AG04450 (cell line): ENCODE results near the gene ACE. TPM values are rescaled to one million over a fixed set of nuclear protein-coding genes. Genes with fewer than 3 reads are reported as not detected.
"Not testable (repeated sequence)": the region's sequence is repeated elsewhere in the genome, so short reads cannot be mapped to it uniquely, and the experiment has no call there.

Source experiments
- CTCF ChIA-PET: fragments of 300-600, 350-600 bp; formaldehyde crosslinking; extraction: SDS; loops from one replicate; lab custom pipeline; 2022; ENCODE audit warnings: antibody characterized with exemption, inconsistent platforms; lab: Charles Lee
- POLR2A ChIA-PET: fragments of 350-600 bp; formaldehyde crosslinking; extraction: SDS; loops from one replicate; lab custom pipeline; 2021; ENCODE audit warnings: antibody characterized with exemption, inconsistent platforms; lab: Yijun Ruan, JAX
- DNase-seq: peaks from one replicate; pipeline ENCODE4 v3.0.0-alpha.2; 2011; ENCODE audit warnings: low read depth, low spot score
- H3K27ac ChIP-seq: one replicate; pipeline ENCODE4 v1.5.1; 2012; ENCODE audit warnings: low read depth, low read length, control low read depth
- H3K27me3 ChIP-seq: one replicate; pipeline ENCODE4 v1.6.0; 2012; ENCODE audit warnings: low read length; ENCODE audit not compliant: control insufficient read depth, insufficient read depth
- H3K4me3 ChIP-seq: 2 replicates; pipeline ENCODE4 v1.5.1; 2011; ENCODE audit warnings: mild to moderate bottlenecking, low read depth, low read length, control low read depth
- H3K9me3 ChIP-seq: 2 replicates; pipeline ENCODE4 v1.5.1; 2012; ENCODE audit warnings: low read length; ENCODE audit not compliant: control insufficient read depth, insufficient read depth
- CTCF ChIP-seq: IDR thresholded peaks from 2 replicates; pipeline ENCODE4 v1.5.1; 2011; ENCODE audit warnings: low read depth, low read length, control low read depth, inconsistent platforms
- polyA plus RNA-seq: library from polyadenylated mRNA; depleted of rRNA; stranded (reverse); fragments of >200 nt; gene quantifications from 2 replicates; pipeline ENCODE4 v1.2.3, GENCODE V29; 2011

The ACE gene
- polyA plus RNA-seq, 1 experiment: 0.99 TPM

DNA sequence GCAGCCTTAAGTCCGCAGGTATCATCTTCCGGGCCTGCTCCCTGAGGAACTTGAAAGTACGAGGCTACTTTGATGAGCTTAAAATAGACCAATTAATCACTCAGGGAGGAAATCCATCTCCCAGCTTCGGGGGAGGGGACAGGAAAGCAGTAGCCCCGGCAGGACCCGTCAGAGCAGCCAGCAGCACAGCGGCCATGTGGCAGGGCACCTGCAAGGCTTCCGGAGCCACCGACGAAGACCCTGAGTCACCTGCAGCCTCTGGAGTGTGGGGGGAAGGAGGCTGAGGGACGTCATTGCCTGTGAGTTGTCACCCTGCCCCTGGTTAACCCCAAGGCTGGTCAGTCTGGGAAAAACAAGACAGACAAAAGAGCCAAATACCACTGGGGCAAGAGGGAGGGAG, 26.3 kb upstream of the ACE start:
- DNase-seq: no peak
- Histone ChIP-seq H3K27me3 (no peaks in the 10 kb centered on the region), H3K27ac (no peak overlapping the region), H3K4me3 (no peak overlapping the region), H3K9me3 (peaks cover 7% of the 10 kb centered on the region; the same call in 1 of the 2 replicates)
- POLR2A ChIA-PET: interaction anchor here (1.0 kb wide), 1 partner anchor 10 kb away, joined by 3 read pairs; no protein-coding TSS in a partner anchor
- CTCF ChIA-PET: no interaction called here
- no peak for TF ChIP-seq CTCF

DNA sequence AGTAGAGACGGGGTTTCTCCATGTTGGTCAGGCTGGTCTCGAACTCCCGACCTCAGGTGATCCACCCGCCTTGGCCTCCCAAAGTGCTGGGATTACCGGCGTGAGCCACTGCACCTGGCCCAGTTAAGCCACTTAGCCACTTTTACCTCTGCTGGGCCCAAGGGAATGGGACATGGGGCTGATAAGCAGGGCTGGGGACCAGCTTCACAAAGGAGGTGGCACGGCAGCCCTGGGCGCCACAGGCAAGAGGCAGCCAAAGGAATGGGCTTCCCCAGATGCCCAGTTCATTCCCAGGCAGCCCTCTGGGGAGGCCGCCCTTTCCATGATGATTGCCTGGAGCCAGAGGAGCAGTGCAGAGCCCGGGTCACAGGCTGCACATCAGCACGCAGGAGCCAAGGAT, 25.7 kb upstream of the ACE start:
- Histone ChIP-seq H3K4me3 (no peak overlapping the region), H3K9me3 (peaks cover 7% of the 10 kb centered on the region; the same call in 1 of the 2 replicates), H3K27ac (no peak overlapping the region), H3K27me3 (no peaks in the 10 kb centered on the region)
- CTCF ChIA-PET: interaction anchor here (0.6 kb wide), 1 partner anchor 677 kb away, joined by 5 read pairs; no protein-coding TSS in a partner anchor
- DNase-seq: no peak
- POLR2A ChIA-PET: interaction anchor here (0.6 kb wide), 1 partner anchor 16 kb away, joined by 4 read pairs; no protein-coding TSS in a partner anchor
- TF ChIP-seq CTCF: no peak

- POLR2A ChIA-PET: no interaction called here
Observed at GRCh38 chr17:63452046-63452961, 24.6 kb upstream of the ACE start.

DNA sequence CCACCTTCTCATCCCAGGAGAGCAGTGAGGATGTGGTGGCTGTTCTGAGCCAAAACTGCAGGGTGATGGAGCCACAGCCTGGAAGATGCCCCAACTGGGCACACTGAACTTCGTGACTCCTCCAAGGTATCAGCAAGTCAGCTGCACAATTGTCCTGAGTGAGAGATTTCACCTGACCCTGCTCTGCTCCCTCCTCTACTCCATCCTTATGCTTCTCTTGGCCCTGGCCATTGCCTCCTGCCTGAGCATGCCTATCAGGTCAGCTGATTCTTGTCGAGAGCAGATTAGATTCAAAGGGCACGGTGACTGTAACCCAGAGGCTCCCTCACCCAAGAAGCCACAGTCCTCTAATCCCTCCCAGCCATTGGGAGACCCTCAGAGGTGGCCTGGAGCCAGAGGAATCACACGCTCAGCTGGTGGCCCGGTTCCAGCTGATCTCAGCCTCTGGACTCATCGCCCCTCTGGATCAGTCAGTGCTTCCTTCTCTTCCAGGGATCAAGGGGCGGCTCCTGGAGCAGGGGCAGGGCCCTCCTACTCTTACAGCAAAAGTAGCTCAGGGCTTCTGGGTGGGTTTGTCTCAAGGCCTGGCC, 23.8 kb upstream of the ACE start:
- ChIA-PET POLR2A (no interaction called here), CTCF (interaction anchor here (1.2 to 1.5 kb wide), 2 partner anchors 8 to 159 kb away, joined by 4 to 6 read pairs; no protein-coding TSS in a partner anchor)
- no peak for TF ChIP-seq CTCF
- no peak for DNase-seq
- no peaks in the 10 kb centered on the region for H3K27me3 ChIP-seq
- H3K27ac ChIP-seq: no peak overlapping the region
- no peak overlapping the region for H3K4me3 ChIP-seq
- H3K9me3 ChIP-seq: no peaks in the 10 kb centered on the region

More at GRCh38 chr17:63452046-63452961, 24.6 kb upstream of the ACE start:
- Histone ChIP-seq H3K4me3 (no peak overlapping the region), H3K27ac (no peak overlapping the region), H3K9me3 (no peaks in the 10 kb centered on the region), H3K27me3 (no peaks in the 10 kb centered on the region)
- no peak for TF ChIP-seq CTCF
- DNase-seq: no peak
- CTCF ChIA-PET: interaction anchor here (1.5 kb wide), 1 partner anchor 7 kb away, joined by 4 read pairs; no protein-coding TSS in a partner anchor

GRCh38 chr17:63454357-63454756, 22.5 kb upstream of the ACE start:
- H3K4me3 ChIP-seq, H3K27me3 ChIP-seq, H3K9me3 ChIP-seq, DNase-seq, H3K27ac ChIP-seq, POLR2A ChIA-PET: not testable (repeated sequence)
- CTCF ChIA-PET: interaction anchor here (1.2 to 1.5 kb wide), 2 partner anchors 9 to 158 kb away, joined by 4 to 6 read pairs; no protein-coding TSS in a partner anchor
